Astrocyte of the spinal cord (primary cell): ENCODE data around the gene PRR12.
A peak's percentile ranks its signal among the peaks of the same experiment; 100 is the strongest.

Experiments
- DNase-seq: peaks from one replicate; pipeline ENCODE4 v3.0.0; 2011; ENCODE audit warnings: low read depth, low spot score
- H3K4me3 ChIP-seq: 2 replicates; pipeline ENCODE4 v1.5.1; 2011; ENCODE audit warnings: low read depth, mild to moderate bottlenecking, low read length, moderate library complexity
- in situ Hi-C: cut with HindIII; loops from 2 replicates; pipeline ENCODE4 v1.10.0; 2017; ENCODE audit warnings: low sequenced_read_pairs
- TF ChIP-seq, protein P1 (sequence below): IDR thresholded peaks from 2 replicates; pipeline ENCODE4 v1.5.1; 2012; ENCODE audit warnings: low read depth, mild to moderate bottlenecking, low read length, inconsistent platforms

Gene PRR12

GRCh38 chr19:49590971-49591730, at the start of gene PRR12:
Gene PRR12, plus strand, starts transcription at chr19:49591182. Its CDS starts 473 bp downstream, at chr19:49591655.
- H3K4me3 ChIP-seq, result peak within 1 kb of the TSS; percentile 82
- in situ Hi-C loops, result no loop called here
- peak; percentile 67 for DNase-seq
- TF ChIP-seq, protein P1, sequence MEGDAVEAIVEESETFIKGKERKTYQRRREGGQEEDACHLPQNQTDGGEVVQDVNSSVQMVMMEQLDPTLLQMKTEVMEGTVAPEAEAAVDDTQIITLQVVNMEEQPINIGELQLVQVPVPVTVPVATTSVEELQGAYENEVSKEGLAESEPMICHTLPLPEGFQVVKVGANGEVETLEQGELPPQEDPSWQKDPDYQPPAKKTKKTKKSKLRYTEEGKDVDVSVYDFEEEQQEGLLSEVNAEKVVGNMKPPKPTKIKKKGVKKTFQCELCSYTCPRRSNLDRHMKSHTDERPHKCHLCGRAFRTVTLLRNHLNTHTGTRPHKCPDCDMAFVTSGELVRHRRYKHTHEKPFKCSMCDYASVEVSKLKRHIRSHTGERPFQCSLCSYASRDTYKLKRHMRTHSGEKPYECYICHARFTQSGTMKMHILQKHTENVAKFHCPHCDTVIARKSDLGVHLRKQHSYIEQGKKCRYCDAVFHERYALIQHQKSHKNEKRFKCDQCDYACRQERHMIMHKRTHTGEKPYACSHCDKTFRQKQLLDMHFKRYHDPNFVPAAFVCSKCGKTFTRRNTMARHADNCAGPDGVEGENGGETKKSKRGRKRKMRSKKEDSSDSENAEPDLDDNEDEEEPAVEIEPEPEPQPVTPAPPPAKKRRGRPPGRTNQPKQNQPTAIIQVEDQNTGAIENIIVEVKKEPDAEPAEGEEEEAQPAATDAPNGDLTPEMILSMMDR, result no peak

DNA sequence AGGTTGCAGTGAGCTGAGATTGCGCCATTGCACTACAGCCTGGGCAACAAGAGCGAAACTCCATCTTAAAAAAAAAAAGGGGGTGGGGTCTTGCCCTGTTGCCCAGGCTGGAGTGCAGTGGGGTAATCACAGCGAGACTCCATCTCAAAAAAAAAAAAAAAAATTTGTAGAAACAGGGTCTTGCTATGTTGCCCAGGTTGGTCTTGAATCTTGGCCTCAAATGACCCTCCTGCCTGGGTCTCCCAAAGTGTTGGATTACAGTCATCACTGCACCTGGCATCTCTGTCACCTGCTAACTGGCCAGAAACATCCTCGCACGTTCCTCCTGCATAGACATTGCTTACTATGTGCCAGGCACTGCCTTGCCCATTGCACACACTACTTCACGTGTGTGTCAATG, 49.1 kb upstream of the PRR12 start:
- no peak overlapping the region for H3K4me3 ChIP-seq
- in situ Hi-C loops, result no loop called here
- DNase-seq, result no peak
- TF ChIP-seq, protein P1, result no peak

- no peak for DNase-seq
- TF ChIP-seq, protein P1, result no peak
- in situ Hi-C loops, result no loop called here
- no peak overlapping the region for H3K4me3 ChIP-seq
Observed at GRCh38 chr19:49542446-49542845, 48.5 kb upstream of the PRR12 start.

GRCh38 chr19:49543032-49543431, 48.0 kb upstream of the PRR12 start:
- in situ Hi-C loops, result no loop called here
- no peak overlapping the region for H3K4me3 ChIP-seq
- TF ChIP-seq, protein P1, result no peak
- DNase-seq, result no peak

- no peak for DNase-seq
- TF ChIP-seq, protein P1, result no peak
- no peak overlapping the region for H3K4me3 ChIP-seq
- in situ Hi-C loops, result no loop called here
Observed at GRCh38 chr19:49544154-49544553, 46.8 kb upstream of the PRR12 start.

- in situ Hi-C loops, result no loop called here
- H3K4me3 ChIP-seq, result no peak overlapping the region
- DNase-seq, result peak; percentile 85
- TF ChIP-seq, protein P1, result peak; percentile 77
Observed at GRCh38 chr19:49546825-49547565, 44.0 kb upstream of the PRR12 start.
